Esophagus mucosa (tissue), 1 donor: Measurements from ENCODE around the gene SPANXN4. TPM values are rescaled to one million over a fixed set of nuclear protein-coding genes. Genes with fewer than 3 reads are reported as not detected.

ENCODE experiments used
- ATAC-seq: fragments of 200-7000 bp; cut with Tn5 transposase; one replicate; pipeline ENCODE4 v1.9.1; 2020
- total RNA-seq: library from RNA; stranded (reverse); gene quantifications from one replicate; pipeline ENCODE4 v1.2.4, GENCODE V29; 2023
- donor health status: DM: yes; HTN: yes; CAD: no.

SPANXN4 gene
- total RNA-seq, result not detected

GRCh38 chrX:143025628-143026027, at the start of gene SPANXN4:
Gene SPANXN4, plus strand, starts transcription at chrX:143025928. Its CDS starts 87 bp downstream, at chrX:143026015.
- no peak for ATAC-seq

DNA sequence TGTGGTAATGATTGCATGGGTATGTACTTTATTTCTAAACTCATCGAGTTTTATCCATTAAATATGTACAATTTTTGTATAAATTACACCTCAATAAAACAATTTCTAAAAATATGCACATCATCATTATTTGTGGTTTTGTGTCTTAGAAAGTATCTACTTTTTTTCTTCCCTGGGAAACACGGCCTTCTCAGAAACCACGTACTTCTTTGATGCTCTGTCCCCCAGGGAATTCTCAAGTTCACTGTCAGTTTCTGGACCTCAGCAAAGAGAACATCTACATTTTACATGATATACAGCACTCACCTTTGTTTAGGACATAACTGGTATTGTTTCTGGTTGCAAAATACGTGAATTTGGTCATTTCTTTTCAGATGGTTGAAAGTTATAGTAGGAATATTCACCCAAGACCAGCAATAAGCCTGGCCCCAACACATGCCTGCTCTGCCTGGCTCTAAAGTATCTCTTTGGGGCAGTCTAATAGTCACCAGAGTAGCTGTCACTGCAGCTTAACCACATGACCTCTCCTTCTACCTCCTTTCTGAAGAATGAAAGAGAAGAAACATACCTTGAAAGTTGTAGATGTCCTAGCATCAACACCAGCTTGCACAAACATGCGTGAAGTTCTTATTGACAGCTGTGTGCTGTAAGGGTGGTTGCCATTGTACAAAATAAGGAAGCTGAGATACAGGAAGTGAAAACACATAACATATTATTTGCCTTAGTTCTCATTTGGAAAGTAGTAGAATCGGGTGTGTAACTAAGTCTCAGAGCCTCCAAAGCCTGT, 48.4 kb upstream of the SPANXN4 start:
- no peak for ATAC-seq

- no peak for ATAC-seq
Observed at GRCh38 chrX:142978130-142978684, 47.5 kb upstream of the SPANXN4 start.

DNA sequence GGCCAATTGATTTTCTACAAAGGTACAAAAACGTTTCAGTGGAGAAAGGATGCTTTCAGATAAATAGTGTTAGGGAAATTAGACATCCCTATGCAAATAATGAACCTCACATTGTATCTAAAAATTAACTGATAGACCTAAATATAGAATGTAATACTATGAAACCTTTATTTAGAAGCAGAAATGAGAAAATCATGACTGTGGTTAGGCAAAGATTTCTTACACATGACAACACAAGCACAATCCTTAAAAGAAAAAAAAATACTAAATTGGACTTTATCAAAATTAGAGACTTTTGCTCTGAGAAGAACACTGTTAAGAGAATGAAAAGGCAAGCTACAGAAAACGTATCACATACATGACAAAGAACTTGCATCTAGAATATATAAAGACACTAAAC, 43.0 kb upstream of the SPANXN4 start:
- ATAC-seq, result no peak

GRCh38 chrX:142994988-142995387, 30.7 kb upstream of the SPANXN4 start:
- no peak for ATAC-seq

DNA sequence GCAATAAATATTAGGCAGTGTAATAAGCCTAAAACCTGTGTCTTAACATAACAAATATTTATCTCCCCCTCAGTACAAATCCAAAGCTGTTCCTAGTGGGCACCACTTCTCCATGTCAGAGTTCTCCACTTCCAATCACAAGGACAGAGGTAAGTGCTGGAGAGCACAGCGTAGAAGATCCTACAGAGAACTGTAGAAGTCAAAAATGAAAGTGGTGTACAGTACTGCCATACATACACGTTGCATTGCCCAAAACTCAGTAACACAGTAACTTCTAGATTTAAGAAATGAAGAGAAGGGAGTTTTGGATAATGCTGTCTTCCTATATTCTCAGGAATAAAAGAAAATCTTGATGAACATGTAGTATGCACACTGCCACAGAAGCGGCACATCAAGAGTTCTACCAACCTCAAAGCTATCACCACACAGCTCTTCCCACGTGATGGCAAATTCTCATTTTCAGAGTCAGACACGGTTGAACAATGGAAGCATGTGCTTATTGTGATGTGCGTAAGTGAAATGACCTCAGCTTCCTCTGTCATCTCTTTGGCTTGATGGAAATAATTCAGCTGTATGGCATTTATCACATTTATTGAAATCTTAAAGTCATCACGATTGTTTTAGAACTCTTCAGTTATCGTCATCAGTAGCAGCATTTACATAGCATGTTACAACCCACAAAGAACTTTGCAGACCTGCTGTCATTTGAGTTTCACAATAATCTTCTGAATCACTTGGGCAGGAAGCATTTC, 27.1 kb upstream of the SPANXN4 start:
- ATAC-seq, result no peak

- ATAC-seq, result no peak
Observed at GRCh38 chrX:142999199-142999701, 26.5 kb upstream of the SPANXN4 start.

DNA sequence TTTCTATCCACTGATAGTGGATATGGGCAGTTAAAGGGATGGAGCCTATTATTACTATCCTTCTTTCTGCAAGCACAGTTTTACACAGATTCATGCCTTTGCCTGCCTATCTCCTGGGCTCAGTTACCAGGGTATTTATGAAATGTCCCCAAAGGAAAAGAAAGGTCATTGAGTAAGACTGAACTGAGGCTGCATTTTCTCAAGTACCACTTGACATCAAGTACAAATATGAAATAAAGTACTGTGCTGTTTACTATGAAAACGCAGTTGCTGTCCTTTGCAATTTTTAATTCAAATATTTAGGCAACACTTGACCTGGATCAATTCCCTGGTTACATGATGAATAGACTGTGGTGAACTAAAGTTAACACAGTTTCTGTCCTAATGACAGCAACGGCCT, 23.5 kb upstream of the SPANXN4 start:
- ATAC-seq, result no peak

DNA sequence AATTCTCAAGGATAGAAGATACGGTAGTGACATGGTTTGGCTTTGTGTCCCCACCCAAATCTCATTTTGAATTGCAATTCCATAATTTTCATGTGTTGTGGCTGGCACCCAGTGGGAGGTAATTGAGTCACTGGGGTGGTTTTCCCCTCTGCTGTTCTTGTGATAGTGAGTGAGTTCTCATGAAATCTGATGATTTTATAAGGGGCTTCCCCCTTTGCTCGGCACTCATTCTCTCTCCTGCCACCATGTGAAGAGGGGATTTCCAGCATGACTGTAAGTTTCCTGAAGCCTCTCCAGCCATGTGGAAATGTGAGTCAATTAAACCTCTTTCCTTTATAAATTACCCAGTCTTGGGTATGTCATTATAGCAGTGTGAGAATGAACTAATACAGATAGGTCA, 8.5 kb upstream of the SPANXN4 start:
- ATAC-seq, result no peak

- no peak for ATAC-seq
Observed at GRCh38 chrX:143027275-143027674, 1.5 kb downstream of the SPANXN4 start.

- no peak for ATAC-seq
Observed at GRCh38 chrX:143047511-143047910, 21.8 kb downstream of the SPANXN4 start.

GRCh38 chrX:143058120-143058519, 32.4 kb downstream of the SPANXN4 start:
- no peak for ATAC-seq

DNA sequence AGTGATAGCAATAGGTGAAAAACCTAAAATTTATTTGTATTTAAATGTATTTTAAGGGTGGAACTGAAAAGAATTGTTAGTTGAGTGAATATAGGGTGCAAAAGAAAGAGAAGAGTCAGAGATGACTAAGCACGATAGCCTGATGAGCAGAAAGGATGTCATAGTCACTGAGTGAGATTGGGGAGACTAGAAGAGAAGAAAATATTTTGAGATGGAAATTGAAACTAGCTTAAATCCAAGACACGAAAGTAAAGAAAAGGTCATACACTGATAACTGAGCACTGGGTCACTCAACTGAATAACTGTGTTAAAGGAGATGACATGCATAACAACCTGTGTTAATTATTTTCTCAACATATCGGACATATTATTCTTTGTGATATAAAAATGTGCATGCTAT, 55.5 kb downstream of the SPANXN4 start:
- ATAC-seq, result no peak

- ATAC-seq, result no peak
Observed at GRCh38 chrX:143082537-143082936, 56.8 kb downstream of the SPANXN4 start.
